ENCODE results near the gene CXCR3.
"Not testable (repeated sequence)": the region's sequence is repeated elsewhere in the genome, so short reads cannot be mapped to it uniquely, and the experiment has no call there.

The CXCR3 gene

DNA sequence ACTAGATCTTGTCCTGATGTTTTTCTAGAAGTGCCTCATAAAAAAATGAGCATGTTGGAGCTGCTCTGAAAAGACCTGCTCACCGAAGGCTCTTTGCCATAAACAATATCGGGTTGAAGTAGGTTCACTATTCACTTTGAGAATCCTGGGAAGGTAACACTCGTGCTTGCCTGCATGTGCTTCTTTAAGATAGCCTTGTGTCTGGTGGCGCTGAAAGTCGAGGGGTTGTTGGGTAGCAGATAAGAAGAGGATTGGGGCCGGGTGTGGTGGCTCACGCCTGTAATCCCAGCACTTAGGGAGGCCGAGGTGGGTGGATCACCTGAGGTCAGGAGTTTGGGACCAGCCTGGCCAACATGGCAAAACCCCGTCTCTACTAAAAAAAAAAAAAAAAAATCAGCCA lies 6.6 kb downstream of the CXCR3 start:
- DNase-seq (ENCODE audit: low read depth in 2 of 2): not testable (repeated sequence)

DNA sequence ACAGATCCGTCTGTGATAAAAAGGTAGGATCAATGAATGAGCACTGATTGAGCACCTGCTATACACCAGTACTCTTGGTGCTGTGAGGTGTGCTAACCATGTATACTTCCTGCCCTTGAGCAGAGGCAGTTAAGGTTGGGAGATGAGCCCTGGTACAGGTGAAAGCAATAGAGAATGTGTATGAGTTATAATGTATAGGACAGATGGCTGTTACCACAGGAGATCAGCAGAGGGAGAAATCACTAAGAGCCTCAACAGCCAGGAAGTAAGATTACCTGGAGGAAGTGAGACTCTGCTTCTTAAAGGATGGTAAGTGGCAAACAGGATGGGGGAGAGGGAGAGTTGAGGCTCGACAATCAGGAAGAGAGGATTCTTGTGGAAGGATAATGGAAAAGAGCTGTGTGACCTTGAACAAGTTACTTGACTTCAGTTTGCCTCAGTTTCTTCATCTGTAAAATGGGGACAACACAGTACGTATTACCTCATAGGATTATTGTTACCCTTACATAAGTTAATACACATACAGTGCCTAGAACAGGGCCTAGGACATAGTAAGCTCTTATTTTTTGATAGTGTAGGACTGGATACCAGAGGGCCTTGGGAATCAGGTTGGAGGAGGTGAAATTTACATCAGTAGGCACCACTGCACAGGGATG lies 9.1 kb downstream of the CXCR3 start:
- no peak for DNase-seq (ENCODE audit: low read depth in 2 of 2)

DNA sequence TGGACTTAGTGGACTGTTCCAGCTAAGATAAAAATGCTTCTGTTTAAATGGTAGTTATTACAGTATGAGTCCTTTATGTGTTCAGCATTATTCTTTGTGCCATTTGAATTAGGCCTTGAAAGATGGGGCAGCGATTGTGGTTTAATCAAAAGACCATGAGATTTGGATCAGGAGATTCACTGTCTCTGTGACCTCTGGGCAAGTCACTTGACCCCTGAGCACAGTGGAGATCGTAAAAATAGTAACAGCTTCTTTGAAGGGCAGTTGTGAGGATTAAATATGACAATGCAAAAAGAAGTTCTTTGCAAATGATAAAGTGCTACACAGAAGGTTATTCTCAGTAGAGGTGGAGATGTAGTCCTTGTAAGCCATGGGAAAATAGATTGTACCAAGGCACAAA lies 10.8 kb downstream of the CXCR3 start:
- no peak for DNase-seq (ENCODE audit: low read depth in 2 of 2)

DNA sequence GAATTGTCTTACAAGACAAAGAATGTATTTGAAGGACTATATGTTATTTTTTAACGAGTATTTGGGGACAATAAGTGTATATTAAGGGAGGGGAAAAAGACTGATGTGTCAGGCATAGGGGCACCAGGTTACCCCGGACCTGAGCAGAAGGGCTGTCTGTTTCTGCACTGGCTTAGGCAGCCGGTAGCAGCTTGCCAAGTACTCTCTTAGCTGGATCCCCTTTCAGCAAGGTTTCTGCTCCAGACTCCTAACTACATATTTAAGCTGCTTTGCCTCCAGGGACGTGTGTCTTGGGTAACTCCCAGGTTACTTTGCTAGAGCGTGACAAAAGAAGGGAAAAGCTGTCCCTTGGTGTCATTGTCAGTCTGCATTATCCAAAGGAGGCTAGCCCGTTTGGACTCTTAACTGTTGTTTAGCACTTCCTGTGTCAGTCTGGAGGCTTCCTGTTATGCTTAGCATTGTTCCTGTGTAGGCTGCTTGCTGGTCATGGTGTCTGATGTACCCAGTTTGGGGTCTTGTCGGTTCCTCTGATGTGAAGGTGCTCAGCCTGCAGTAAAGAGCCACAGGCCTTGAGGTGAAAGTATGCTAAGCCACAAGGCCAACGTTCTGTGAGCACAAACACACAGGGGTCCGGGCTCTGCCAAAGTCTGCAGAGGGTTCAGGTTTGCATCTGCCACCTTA lies 11.6 kb downstream of the CXCR3 start:
- no peak for DNase-seq (ENCODE audit: low read depth in 2 of 2)

DNA sequence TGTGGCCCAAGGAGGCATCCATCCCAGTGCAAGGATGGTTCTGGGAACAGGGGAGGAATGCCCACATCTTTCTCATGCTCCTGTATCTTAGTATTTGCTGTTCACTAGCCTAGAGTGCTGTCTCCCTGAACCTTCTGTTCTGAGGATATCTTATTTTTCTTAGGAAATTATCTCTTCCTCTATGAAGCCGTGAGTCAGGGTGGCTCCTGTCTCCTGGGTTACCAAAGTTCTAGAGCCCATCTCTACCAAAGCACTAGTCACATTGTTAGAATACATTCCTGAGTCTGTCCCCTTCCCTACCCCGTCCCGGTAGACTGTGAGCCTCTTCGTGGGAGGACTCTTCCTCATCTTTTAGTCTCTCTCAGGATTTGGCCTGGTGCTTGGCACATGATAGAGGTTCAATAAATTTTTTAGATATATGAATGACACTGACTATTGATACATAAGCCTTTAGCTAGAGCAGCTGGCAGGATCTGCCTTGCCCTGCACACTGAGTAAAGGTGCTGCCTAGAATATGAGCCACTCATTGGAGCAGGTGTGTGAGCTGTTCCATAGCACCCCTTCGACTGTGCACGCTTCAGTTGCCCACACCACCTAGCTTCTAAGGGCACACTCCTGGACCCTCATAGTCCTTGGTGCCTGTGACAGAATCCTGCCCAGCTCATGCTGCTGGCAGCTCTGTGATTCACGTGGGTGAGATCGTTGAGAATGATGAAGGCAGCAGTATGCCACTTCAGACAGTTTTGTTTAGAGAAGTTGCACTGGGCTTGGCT lies 13.3 kb downstream of the CXCR3 start:
- DNase-seq (ENCODE audit: low read depth in 2 of 2): no peak

DNA sequence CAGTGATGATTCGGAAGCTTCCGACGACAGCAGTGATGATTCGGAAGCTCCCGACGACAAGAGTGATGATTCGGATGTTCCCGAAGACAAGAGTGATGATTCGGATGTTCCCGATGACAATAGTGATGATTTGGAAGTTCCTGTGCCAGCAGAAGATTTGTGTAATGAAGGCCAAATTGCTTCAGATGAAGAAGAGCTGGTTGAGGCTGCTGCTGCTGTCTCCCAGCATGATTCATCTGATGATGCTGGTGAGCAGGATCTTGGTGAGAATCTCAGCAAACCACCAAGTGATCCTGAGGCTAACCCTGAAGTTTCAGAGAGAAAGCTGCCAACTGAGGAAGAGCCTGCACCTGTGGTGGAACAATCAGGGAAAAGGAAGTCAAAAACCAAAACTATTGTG lies 14.2 kb downstream of the CXCR3 start:
- DNase-seq (ENCODE audit: low read depth in 2 of 2): no peak

DNA sequence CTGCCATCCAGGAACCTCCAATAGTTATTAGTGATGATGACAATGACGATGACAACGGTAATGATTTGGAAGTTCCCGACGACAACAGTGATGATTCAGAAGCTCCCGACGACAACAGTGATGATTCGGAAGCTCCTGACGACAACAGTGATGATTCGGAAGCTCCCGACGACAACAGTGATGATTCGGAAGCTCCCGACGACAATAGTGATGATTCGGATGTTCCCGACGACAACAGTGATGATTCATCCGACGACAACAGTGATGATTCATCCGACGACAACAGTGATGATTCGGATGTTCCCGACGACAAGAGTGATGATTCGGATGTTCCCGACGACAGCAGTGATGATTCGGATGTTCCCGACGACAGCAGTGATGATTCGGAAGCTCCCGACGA lies 14.7 kb downstream of the CXCR3 start:
- DNase-seq (ENCODE audit: low read depth in 2 of 2): no peak

DNA sequence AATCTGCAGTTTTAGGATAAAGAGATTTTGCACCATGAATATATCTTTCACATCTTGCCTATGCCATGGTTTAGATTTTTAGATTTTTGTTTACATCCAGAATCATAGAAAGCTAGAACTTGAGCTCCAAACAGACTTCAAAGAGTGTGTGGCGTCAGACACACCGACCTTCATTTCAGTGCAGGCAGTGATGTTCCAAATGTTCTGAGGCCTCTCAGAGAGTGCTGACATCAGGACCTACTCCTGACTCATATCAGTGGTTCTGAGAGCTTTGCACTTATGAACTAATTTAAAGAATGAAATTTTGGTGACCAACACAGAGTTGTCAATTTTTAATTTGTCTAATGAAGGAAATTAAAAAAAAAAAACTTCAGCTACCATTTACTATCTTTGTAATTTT lies 18.3 kb downstream of the CXCR3 start:
- no peak for DNase-seq (ENCODE audit: low read depth in 2 of 2)

DNA sequence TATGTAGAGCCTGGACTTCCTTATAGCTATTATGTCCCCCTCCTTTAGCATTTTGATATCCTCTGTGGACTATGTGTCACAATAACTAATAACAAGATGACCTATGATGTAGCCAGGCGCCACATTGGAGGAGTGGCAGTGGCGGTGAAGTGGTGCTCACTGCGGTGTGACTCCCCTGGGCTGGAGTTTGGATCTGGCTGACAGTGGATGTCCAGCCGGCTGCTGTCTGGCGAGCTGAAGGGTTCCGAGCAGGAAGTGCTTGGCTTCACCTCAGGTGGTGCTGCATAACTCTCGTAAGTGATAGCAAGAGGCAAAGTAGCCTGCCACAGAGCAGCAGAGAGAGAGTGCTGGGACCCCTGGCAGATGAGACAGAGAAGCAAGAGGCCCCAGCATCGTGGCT lies 25.1 kb downstream of the CXCR3 start:
- DNase-seq (ENCODE audit: low read depth in 2 of 2): not testable (repeated sequence)

DNA sequence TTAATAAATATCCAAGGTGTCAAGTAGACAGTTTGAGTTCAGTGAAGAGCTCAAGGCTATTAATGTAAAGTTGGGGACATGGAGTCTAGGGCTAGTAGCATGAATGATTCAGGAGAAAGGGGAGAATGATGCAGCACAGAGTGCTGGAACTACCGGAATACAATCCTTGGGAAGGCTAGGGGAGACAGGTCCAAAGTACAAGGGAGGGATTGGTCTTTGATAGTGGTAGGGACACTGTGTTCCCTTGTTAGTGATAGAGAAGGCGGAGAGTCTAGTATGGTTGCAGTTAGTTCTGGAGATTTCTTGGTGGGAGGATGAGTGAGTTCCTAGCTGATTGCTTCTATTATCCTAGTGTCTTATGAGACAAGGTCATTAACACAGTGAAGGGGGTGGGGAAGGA lies 31.4 kb downstream of the CXCR3 start:
- DNase-seq (ENCODE audit: low read depth in 2 of 2): no peak

DNA sequence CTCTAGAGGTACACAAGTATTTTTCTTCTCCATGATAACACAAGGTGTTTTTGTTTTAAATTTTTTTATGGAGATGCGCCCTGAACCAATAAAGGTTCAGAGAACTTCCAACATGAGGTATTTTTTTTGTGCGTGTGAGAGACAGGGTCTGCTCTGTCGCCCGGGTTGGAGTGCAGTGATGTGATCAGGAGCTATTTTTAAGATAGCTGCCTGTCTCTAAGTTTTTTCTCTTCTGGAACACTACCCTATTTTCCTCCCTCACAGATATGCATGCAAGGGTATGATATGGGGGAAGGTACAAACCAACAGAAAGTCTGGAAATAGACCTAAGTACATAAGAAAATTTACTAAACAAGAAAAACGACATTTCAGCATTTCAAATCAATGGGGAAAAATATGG lies 37.1 kb downstream of the CXCR3 start:
- no peak for DNase-seq (ENCODE audit: low read depth in 2 of 2)

DNA sequence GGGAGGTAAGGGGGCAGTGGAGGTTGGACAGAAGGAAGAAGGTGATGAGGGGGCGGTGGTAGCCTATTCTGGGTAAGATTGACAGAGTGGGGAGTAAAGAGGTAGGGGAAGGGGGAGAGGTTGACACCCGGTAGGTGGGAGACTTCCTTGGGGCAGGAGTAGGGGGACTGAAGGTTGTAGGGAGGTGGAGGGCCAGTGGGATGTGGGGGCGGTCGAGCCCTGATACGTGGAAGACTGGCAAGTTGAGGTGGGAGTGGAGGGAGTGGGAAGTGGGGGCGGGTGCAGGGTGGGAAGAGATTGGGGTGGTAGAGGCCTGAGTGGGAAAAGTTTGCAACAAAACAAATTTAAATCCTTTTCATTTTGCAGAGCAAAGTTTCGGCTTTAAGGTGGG lies 38.3 kb downstream of the CXCR3 start:
- no peak for DNase-seq (ENCODE audit: low read depth in 2 of 2)

DNA sequence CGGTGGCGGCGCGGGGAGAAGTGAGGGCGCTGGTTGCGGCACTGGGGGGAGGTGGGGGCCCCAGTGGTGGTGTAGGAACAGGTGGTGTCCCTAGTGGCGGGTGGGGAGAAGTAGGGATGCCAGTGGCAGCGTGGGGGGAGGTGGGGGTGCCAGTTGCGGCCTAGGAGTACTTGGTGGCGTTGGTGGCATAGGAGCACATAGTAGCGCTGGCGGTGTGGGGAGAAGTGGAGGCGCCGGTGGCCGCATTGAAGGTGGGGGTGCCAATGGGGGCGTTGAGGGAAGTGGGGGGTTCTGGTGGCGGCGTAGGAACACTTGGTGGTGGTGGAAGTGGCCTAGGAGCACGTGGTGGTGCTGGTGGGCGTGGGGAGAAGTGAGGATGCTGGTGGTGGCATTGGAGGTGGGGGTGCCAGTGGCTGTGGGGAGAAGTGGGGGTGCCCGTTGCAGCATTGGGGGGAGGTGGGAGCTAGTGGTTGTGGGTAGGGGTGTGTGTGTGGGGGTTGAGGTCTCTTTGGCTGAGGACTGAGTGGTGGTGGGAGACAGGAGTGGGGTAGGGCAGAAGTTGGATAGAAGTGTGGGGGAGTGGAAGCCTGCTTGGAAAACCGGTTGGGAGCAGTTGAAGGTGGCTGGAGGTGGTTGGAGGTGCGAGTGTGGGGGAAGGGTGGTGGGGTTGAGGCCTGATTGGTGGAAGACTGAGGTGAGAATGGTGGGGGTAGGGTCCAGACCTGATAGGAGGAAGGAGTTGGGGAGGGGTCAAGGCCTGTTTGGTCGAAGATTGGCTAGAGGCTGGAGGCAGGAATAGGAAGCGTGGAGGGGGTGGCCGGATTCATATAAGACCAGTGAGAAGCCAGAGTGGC lies 38.9 kb downstream of the CXCR3 start:
- no peak for DNase-seq (ENCODE audit: low read depth in 2 of 2)

DNA sequence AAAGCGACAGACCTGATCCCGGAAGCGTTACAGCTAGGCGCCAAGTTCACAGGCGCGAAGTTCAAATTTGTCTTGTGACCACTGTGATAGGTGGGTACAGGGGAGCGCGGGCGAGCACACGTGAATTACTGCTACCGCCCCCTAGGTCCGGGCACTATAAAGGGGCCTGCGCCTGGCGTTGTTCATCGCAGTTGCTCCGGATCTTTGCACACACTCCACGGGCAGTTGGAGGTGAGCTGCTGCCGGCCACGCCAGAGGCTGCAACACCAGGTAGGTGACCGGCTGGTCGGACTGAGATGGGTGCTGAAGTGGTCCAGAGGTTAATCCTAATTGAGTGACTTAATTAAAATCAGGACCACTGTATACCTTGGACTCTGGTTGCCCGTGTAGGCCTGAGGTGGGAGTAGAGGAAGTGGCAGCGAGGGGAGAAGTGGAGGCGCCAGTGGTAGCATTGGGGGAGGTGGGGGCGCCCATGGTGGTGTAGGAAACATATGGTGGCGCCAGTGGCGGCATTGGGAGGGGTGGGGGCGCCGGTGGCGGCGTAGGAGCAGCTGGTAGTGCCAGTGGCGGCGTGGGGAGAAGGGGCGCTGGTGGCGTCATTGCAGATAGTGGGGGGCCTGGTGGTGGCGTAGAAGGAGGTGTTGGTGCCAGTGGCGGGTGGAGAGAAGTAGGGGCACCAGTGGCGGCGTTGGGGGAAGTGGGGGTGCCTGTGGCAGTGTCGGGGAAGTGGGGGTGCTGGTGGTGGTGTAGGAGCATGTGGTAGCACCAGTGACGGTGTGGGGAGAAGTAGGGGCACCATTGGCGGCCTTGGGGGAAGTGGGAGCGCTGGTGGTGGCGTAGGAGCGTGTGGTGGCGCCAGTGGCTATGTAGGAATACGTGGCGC lies 39.8 kb downstream of the CXCR3 start, which contains the start of gene GCNA:
Gene GCNA (plus strand): TSS at position 185 of the 883 bp plus-strand sequence. CDS start 2,385 bp downstream, outside the sequence.
- no peak for DNase-seq (ENCODE audit: low read depth in 2 of 2)

DNA sequence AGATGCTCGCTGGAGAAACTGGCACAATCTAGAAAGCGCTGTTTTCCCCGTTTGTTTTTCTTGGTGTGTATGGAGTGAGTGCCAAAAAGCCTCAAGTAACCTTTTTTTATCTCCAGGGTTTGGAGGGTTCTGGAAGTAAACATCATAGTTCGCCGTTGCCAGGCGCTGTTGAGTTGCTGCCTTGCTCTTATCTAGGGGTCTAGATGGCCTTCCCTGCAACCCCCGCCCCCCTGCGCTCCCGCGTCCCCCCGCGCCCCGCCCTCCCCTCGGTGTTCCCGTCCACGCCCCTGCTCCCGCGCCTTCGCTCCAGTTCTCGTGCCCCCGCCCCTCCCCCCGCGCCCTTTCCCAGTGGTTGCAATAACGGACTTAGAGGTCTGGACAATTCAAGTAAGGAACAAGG lies 40.6 kb downstream of the CXCR3 start:
- no peak for DNase-seq (ENCODE audit: low read depth in 2 of 2)

DNA sequence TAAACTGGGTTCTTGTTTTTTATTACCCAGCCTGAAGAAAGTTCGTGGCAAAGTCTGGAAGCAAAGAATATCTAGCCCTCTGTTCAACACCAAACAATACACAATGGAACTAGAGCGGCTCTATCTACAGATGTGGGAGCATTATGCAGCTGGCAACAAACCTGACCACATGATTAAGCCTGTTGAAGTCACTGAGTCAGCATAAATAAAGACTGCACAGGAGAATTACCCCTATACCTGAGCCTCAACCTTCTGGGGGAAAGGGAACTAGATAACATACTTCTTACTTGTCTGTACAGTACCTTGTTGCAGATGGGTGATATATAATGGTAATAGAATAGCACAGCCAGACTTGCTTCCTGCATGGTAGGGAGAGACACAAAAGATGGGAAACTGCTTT lies 44.7 kb downstream of the CXCR3 start:
- no peak for DNase-seq (ENCODE audit: low read depth in 2 of 2)

DNA sequence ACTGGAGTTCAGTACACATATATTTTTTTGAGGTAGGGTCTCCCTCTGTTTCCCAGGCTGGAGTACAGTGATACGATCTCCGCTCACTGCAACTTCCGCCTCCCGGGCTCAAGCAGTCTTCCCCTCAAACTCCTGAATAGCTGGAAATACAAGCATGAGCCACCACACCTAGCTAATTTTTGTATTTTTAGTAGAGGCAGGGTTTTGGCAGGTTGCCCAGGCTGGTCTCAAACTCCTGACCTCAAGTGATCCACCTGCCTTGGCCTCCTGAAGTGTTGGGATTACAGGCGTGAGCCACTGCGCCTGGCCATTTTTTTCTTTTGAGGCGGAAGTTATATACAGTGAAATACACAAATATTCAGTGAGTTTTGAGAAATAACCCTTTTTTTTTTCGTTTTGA lies 46.9 kb downstream of the CXCR3 start:
- DNase-seq (ENCODE audit: low read depth in 2 of 2): not testable (repeated sequence)
